Medulla oblongata (tissue), 1 donor: ENCODE results near the gene TRAIP.
A peak's percentile ranks its signal among the peaks of the same experiment; 100 is the strongest.
"Not testable (repeated sequence)": the region's sequence is repeated elsewhere in the genome, so short reads cannot be mapped to it uniquely, and the experiment has no call there.

Experiments
- DNase-seq: peaks from one replicate; pipeline ENCODE4 v3.0.0-alpha.2; 2015; ENCODE audit errors: extremely low spot score

TRAIP gene

DNA sequence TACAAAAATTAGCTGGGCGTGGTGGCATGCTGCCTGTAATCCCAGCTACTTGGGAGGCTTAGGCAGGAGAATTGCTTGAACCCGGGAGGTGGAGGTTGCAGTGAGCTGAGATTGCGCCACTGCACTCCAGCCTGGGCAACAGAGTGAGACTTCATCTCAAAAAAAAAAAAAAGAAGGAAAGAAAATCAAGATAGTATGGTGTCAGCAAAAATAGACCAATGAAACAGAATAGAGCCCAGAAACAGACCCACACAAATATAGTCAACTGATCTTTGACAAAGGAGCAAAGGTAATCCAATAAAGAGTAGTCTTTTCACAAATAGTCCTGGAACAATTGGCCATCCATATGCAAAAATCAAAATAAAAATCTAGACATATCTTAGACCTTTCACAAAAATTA lies 33.2 kb downstream of the TRAIP start:
- not testable (repeated sequence) for DNase-seq

- peak; percentile 78 for DNase-seq
Observed at GRCh38 chr3:49813497-49814174, 42.7 kb downstream of the TRAIP start, which contains the start of gene UBA7. Gene UBA7 (minus strand): TSS chr3:49813953. CDS start chr3:49813787, 166 bp downstream.

DNA sequence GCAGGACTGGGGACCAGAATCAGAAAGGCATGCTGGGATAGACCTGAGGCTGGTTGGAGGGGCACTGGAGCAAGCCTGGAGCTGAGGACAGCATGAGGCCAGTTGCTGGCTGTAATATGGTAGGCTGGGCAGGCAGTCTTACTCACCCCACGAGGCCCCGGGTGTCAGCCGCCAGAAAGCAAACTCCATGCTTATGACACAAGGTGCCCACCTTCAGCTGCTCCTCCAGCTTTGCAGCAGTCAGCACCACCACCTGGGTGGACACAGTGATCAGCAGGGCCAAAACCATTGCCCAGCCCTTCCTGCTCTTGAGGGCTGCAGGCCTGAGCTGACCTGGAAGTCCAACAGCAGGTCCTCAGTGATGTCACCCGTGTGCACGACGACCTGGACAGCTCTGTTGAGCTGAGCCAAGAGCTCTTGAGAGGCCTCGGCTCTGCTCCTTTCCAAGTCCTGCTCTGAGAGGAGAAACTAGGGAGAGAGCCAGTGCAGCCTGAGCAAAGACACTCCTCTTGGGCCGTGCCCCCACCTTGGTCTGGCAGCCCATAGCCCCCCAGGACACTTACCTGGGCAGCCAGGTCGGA lies 43.4 kb downstream of the TRAIP start:
- no peak for DNase-seq

GRCh38 chr3:49807431-49808114 lies 48.8 kb downstream of the TRAIP start:
- no peak for DNase-seq

GRCh38 chr3:49806850-49807249 lies 49.5 kb downstream of the TRAIP start:
- DNase-seq: no peak

- DNase-seq: peak; percentile 67
Observed at GRCh38 chr3:49805897-49806701, 50.3 kb downstream of the TRAIP start.

DNA sequence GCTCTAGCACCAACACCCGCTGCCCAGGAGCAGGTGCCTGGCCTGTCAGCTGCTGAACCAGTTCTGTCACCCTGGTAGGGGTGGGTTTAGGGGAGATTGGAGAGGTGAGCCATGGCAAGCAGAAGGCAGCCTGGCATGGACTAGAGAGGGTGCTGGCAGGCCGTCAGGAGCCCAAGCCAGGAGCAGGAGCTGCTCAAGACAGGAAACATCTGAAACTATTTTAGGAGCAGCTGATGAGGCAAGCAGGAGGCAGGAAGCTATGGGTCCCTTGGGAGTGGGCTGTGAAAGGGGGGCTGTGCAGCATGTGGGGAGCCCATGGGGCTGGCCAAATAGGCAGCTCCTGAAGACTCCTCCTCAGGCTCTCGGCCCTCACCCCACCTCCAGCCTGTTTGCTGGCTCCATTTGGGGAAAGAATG lies 51.0 kb downstream of the TRAIP start:
- DNase-seq: peak; percentile 77

GRCh38 chr3:49804141-49805041 lies 52.0 kb downstream of the TRAIP start:
- DNase-seq: no peak

GRCh38 chr3:49803465-49804140 lies 52.8 kb downstream of the TRAIP start:
- DNase-seq: no peak

GRCh38 chr3:49802719-49803464 lies 53.5 kb downstream of the TRAIP start, which contains the start of gene INKA1:
Gene INKA1 (plus strand): TSS chr3:49803261. CDS start chr3:49803393, 132 bp downstream.
- DNase-seq: peak; percentile 92

- DNase-seq: no peak
Observed at GRCh38 chr3:49801160-49801559, 55.2 kb downstream of the TRAIP start.

GRCh38 chr3:49799761-49800160 lies 56.6 kb downstream of the TRAIP start, which contains the start of gene CDHR4:
Gene CDHR4 (minus strand): TSS chr3:49799873. CDS start chr3:49799812, 61 bp downstream.
- no peak for DNase-seq

- no peak for DNase-seq
Observed at GRCh38 chr3:49799105-49799504, 57.3 kb downstream of the TRAIP start.

- no peak for DNase-seq
Observed at GRCh38 chr3:49794926-49795905, 61.1 kb downstream of the TRAIP start.

DNA sequence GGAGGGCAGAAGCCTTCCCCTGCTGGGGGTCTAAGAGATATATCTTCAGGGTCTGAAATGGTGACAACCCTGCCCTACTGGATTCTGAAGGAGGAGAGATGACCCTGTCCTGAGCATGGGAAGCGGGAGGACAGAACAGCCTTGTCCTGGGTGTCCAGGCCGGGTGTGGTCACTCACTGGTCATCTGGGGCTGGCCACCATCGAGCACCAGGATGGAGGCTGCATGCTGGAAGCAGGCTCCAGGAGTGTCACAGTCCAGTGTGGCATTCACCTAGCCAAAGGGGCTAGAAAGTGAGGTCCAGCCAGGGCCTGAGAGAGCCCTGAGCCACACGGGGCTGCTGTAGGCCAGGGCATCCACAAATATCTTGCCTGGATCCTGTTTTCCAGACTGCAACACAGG lies 61.9 kb downstream of the TRAIP start:
- DNase-seq: no peak

DNA sequence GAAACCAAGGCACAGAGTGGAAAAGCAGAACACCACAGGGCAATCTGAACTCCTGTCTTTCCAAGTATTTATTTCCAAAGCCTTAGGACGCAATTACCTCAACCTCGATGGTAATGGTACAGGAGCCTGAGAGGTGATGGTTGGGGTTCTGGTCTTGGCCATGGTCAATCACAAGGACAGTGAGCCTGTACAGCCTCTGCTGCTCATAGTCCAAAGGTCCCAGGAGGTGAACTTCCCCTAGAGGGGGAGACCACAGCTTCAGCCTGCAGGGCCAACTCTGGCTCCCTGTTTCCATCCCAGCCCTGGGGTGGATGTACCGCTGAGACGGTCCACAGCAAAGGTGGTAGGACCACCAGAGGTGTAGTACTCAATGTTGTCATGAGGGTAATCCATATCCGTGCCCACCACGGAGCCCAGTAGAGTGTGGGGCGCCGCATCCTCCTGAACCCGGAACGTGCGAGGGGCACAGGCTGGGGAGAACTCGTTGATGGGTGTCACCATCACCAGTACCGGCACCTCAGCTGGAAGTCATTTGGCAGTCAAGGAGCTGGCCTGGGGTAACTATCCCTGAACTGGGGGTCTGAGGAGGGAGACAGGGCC lies 62.8 kb downstream of the TRAIP start:
- DNase-seq: no peak

DNA sequence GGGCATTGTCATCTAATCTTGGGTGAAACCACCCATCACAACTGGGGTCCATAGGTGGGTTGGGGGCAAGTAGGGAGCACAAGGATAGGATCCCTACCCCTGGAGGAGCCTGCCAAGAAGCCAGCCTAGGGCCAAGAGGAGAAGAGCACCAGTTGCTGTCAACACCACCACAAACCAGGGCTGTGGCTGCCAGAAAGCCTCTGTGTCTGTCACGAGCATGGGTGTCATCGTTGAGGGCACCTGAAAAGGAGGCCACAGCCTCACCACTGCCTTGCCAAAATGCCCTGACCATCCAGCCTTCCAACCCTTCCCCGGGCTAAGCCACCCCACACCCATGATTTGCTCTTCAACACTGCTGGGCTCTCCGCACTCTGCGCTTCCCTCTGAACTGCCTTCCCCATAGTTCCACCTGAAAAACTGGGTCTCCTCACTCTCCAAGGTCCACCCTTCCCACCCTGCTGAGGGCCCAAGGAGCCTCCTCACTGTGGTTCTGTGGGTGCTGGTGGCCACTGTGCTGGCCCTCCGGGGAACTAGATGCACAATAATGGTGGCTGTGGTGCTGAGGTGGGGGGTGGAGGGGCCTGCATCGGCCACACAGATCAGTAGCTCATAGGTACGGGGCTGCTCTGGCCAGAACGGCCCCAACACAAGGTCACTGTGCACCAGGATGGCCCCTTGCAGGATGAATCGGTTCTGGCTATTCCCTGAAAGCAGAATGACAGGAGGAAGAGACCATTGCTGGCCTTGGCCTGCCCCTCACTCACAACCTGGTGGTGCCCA lies 63.8 kb downstream of the TRAIP start:
- DNase-seq: no peak
